ENCODE results near the gene CASP3. TPM values are rescaled to one million over a fixed set of nuclear protein-coding genes. Genes with fewer than 3 reads are reported as not detected.
A peak's percentile ranks its signal among the peaks of the same experiment; 100 is the strongest.

CASP3 gene
- total and polyA plus RNA-seq, 12 donors = 7.9 to 24.8 (median 13.5) TPM

- WGBS, 2 donors = 83% methylated on average over 1 of the region's 1 CpG
- H3K4me3 ChIP-seq = no peak overlapping the region
- no peak for ATAC-seq
- peaks cover 0 to 68% (median 0%) of the 10 kb centered on the region in 9 donors for H3K36me3 ChIP-seq
- H3K27me3 ChIP-seq = no peaks in the 10 kb centered on the region
- TF ChIP-seq CTCF (IDR thresholded peaks at IDR 0.05) = no peak
- intact Hi-C loops (cut with DNase I) = loop anchor here in 3 of 10 donors (10.0 kb wide), 2 partner anchors 91 to 379 kb away; partner anchors contain the start of gene CENPU (in 1 of the 3)
- H3K27ac ChIP-seq = peak overlapping the region in 4 of 10 donors; percentile 0 to 73 (median 36)
- H3K9me3 ChIP-seq = no peaks in the 10 kb centered on the region
- peaks cover 13 to 92% (median 76%) of the 10 kb centered on the region in 9 donors for H3K4me1 ChIP-seq
- no peak for DNase-seq
Observed at GRCh38 chr4:184643731-184644130, 5.5 kb downstream of the CASP3 start.

- no peak for ATAC-seq
- peaks cover 2 to 72% (median 54%) of the 10 kb centered on the region in 9 donors for H3K4me1 ChIP-seq
- 94 to 98% methylated on average over 5 of the region's 5 CpGs for WGBS, 2 donors
Observed at GRCh38 chr4:184641451-184641850, 7.8 kb downstream of the CASP3 start.

GRCh38 chr4:184641022-184641421 is 8.2 kb downstream of the CASP3 start:
- no peak overlapping the region for H3K27ac ChIP-seq
- WGBS, 2 donors = 90 to 95% methylated on average over 3 of the region's 3 CpGs
- peaks cover 0 to 80% (median 14%) of the 10 kb centered on the region in 9 donors for H3K36me3 ChIP-seq
- ATAC-seq (no peak), DNase-seq (no peak)
- no peaks in the 10 kb centered on the region for H3K27me3 ChIP-seq
- peaks cover 0 to 68% (median 50%) of the 10 kb centered on the region in 9 donors for H3K4me1 ChIP-seq
- intact Hi-C loops (cut with DNase I) = loop anchor here in 3 of 10 donors (10.0 kb wide), 2 partner anchors 94 to 376 kb away; partner anchors contain the start of gene CENPU (in 1 of the 3)
- no peak for TF ChIP-seq CTCF (IDR thresholded peaks at IDR 0.05)
- no peaks in the 10 kb centered on the region for H3K9me3 ChIP-seq
- H3K4me3 ChIP-seq = no peak overlapping the region

More at GRCh38 chr4:184641451-184641850, 7.8 kb downstream of the CASP3 start:
- peaks cover 0 to 80% (median 10%) of the 10 kb centered on the region in 9 donors for H3K36me3 ChIP-seq
- H3K4me3 ChIP-seq = no peak overlapping the region
- H3K27me3 ChIP-seq = no peaks in the 10 kb centered on the region
- intact Hi-C loops (cut with DNase I) = loop anchor here in 3 of 10 donors (10.0 kb wide), 2 partner anchors 93 to 377 kb away; partner anchors contain the start of gene CENPU (in 1 of the 3)
- no peak for TF ChIP-seq CTCF (IDR thresholded peaks at IDR 0.05)
- no peak overlapping the region for H3K27ac ChIP-seq
- DNase-seq = no peak
- no peaks in the 10 kb centered on the region for H3K9me3 ChIP-seq

- TF ChIP-seq CTCF (IDR thresholded peaks at IDR 0.05) = no peak
- no peak for ATAC-seq
- Histone ChIP-seq H3K9me3 (no peaks in the 10 kb centered on the region), H3K4me1 (peaks cover 0 to 36% (median 25%) of the 10 kb centered on the region in 9 donors), H3K27ac (no peak overlapping the region), H3K36me3 (peaks cover 0 to 95% (median 29%) of the 10 kb centered on the region in 9 donors), H3K27me3 (no peaks in the 10 kb centered on the region), H3K4me3 (no peak overlapping the region)
- 88 to 97% methylated on average over 4 of the region's 4 CpGs for WGBS, 2 donors
- no peak for DNase-seq
- intact Hi-C loops (cut with DNase I) = no loop called here
Observed at GRCh38 chr4:184636897-184637296, 12.3 kb downstream of the CASP3 start.
